Breast epithelium (tissue), 4 donors: ENCODE measurements around the gene GALNT5. TPM values are rescaled to one million over a fixed set of nuclear protein-coding genes. Genes with fewer than 3 reads are reported as not detected.

ENCODE experiments used
- DNase-seq, 2 donors: peaks; one replicate each; pipeline ENCODE4 v3.0.0-alpha.2; 2019; ENCODE audit warnings: low spot score in 2 of 2
- H3K27ac ChIP-seq, 2 donors: fragments of 200-600 bp; sonication (generic) in 1 of 2; one replicate each; pipeline ENCODE4 v1.5.1; 2016 to 2019; ENCODE audit warnings: mild to moderate bottlenecking in 1 of 2
- H3K27me3 ChIP-seq, 2 donors: fragments of 200-600 bp; sonication (generic) in 1 of 2; one replicate each; pipeline versions ENCODE4 v1.5.1 to v1.6.0; 2017 to 2019; ENCODE audit warnings: control low read depth in 1 of 2, mild to moderate bottlenecking in 1 of 2
- H3K36me3 ChIP-seq: fragments of 200-600 bp; one replicate; pipeline ENCODE4 v1.5.1; 2019
- H3K4me1 ChIP-seq, 2 donors: fragments of 200-600 bp; sonication (generic); one replicate each; pipeline ENCODE4 v1.5.1; 2016 to 2019; ENCODE audit warnings: control low read depth in 1 of 2
- H3K4me3 ChIP-seq, 3 donors: fragments of 200-600 bp; sonication (generic); 1 replicate in 2 of 3; 2 replicates in 1 of 3; pipeline ENCODE4 v1.5.1; 2016 to 2019; ENCODE audit warnings: mild to moderate bottlenecking in 3 of 3, moderate library complexity in 2 of 3
- H3K9me3 ChIP-seq, 2 donors: fragments of 200-600 bp; sonication (generic) in 1 of 2; one replicate each; pipeline ENCODE4 v1.5.1; 2016 to 2019; ENCODE audit warnings: control low read depth in 1 of 2
- POLR2A ChIP-seq: fragments of 450-650 bp; IDR thresholded peaks from one replicate; pipeline ENCODE4 v1.6.1; 2016; ENCODE audit warnings: antibody characterized with exemption, mild to moderate bottlenecking, moderate library complexity
- POLR2AphosphoS5 ChIP-seq, 3 donors: sonication (generic); formaldehyde crosslinking; IDR thresholded peaks; one replicate each; pipeline ENCODE4 v1.6.1; 2017; ENCODE audit warnings: antibody characterized with exemption in 3 of 3
- intact Hi-C: fragments of 100-400 bp; cut with DNase I; formaldehyde crosslinking; loops from one replicate; pipeline ENCODE4 v1.15.1; 2023; ENCODE audit warnings: low total_unique reads
- total RNA-seq, 3 donors: library from RNA; depleted of rRNA; stranded (reverse); fragments of >200 nt; gene quantifications; one replicate each; pipeline ENCODE4 v1.1.0, GENCODE V29; 2016
- TF ChIP-seq, protein P1 (sequence below), 3 donors: fragments of 450-650 bp; IDR thresholded peaks; one replicate each; pipeline ENCODE4 v1.5.1; 2016 to 2017; ENCODE audit warnings: antibody characterized with exemption in 3 of 3, mild to moderate bottlenecking in 3 of 3, moderate library complexity in 3 of 3

Gene GALNT5
- total RNA-seq, 3 donors from 2014 or later = 0.16 to 2.0 (median 1.6) TPM

DNA sequence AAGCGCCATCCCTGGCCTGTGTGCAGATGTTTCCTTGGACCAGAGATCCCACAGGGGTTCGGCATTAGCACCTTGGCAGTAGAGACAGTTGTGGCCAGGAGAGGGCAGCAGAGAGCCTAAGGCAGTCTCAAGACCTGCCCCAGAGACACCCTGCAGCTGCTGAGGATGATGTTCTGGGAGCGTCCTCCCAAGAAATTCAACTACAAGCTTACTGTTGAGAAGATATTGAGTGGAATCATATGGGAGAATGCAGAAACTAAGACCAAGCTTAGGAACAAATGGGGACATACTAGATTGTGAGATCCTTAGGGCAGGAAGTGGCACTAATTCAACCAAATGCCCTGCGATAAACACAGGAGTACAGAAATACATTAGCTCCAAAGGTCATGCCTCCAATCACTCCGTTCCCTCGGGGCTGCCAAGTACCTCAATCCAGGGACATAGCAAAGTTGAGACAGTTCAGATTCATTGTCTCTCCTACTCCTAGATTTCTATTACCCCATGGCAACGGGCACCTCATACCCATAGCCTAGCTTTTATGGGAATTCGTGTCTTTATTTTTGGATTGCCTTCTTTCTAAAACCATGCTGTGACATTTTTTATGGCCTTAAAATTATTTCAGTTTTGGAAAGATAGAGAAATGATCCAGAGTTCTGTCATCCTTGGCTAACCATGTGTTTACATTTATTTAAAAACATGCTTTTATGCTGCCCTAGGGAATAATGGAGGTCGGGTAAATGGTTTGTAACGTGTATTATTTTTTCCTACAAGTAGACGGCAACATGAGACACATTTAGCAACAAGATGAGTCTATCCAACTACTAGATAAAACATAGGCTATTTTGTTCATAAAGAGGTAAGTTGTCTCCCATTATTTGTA is 70.4 kb downstream of the GALNT5 start:
- intact Hi-C loops = no loop called here
- TF ChIP-seq, protein P1, sequence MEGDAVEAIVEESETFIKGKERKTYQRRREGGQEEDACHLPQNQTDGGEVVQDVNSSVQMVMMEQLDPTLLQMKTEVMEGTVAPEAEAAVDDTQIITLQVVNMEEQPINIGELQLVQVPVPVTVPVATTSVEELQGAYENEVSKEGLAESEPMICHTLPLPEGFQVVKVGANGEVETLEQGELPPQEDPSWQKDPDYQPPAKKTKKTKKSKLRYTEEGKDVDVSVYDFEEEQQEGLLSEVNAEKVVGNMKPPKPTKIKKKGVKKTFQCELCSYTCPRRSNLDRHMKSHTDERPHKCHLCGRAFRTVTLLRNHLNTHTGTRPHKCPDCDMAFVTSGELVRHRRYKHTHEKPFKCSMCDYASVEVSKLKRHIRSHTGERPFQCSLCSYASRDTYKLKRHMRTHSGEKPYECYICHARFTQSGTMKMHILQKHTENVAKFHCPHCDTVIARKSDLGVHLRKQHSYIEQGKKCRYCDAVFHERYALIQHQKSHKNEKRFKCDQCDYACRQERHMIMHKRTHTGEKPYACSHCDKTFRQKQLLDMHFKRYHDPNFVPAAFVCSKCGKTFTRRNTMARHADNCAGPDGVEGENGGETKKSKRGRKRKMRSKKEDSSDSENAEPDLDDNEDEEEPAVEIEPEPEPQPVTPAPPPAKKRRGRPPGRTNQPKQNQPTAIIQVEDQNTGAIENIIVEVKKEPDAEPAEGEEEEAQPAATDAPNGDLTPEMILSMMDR (IDR thresholded peaks at IDR 0.05) = peak; percentile 21 to 69 (median 56)
- TF ChIP-seq POLR2AphosphoS5 (IDR thresholded peaks at IDR 0.05) (no peak), POLR2A (no peak)

DNA sequence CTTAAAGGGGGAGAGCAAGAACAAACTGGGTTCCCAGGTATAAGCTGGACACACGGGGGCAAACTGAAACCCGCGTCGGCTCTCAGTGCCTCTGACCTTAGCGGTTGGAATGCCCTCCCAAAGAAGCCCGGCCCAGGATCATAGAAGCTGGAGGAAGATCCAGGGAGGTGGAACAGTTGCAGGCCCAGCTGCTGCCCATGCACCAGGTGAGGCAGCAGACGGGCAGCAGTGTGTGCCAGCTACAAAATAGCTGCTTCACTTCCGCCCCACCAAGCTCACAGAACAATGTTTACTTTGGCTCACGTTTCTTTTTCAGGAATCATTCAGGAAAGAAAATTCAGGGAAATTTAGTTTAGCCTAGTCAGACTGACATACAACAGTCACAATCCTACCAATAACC is 72.0 kb downstream of the GALNT5 start:
- Histone ChIP-seq H3K36me3 (no peaks in the 10 kb centered on the region), H3K4me1 (no peaks in the 10 kb centered on the region), H3K9me3 (no peaks in the 10 kb centered on the region), H3K27ac (no peak overlapping the region), H3K4me3 (no peak overlapping the region), H3K27me3 (no peaks in the 10 kb centered on the region)
- DNase-seq = no peak
- no peak for TF ChIP-seq POLR2AphosphoS5 (IDR thresholded peaks at IDR 0.05)
- TF ChIP-seq, protein P1 (IDR thresholded peaks at IDR 0.05) = no peak
- TF ChIP-seq POLR2A = no peak
- intact Hi-C loops = no loop called here

More for the DNA sequence above, 70.4 kb downstream of the GALNT5 start:
- Histone ChIP-seq H3K36me3 (no peaks in the 10 kb centered on the region), H3K27me3 (no peaks in the 10 kb centered on the region), H3K9me3 (no peaks in the 10 kb centered on the region), H3K27ac (no peak overlapping the region), H3K4me1 (no peaks in the 10 kb centered on the region), H3K4me3 (no peak overlapping the region)
- peak; percentile 45 to 73 for DNase-seq

GRCh38 chr2:157333304-157334047 is 76.0 kb downstream of the GALNT5 start:
- Histone ChIP-seq H3K9me3 (no peaks in the 10 kb centered on the region), H3K4me3 (no peak overlapping the region), H3K27me3 (no peaks in the 10 kb centered on the region), H3K27ac (no peak overlapping the region), H3K36me3 (no peaks in the 10 kb centered on the region), H3K4me1 (no peaks in the 10 kb centered on the region)
- TF ChIP-seq POLR2A (no peak), POLR2AphosphoS5 (IDR thresholded peaks at IDR 0.05) (no peak)
- TF ChIP-seq, protein P1 (IDR thresholded peaks at IDR 0.05) = no peak
- intact Hi-C loops = no loop called here
- no peak for DNase-seq

DNA sequence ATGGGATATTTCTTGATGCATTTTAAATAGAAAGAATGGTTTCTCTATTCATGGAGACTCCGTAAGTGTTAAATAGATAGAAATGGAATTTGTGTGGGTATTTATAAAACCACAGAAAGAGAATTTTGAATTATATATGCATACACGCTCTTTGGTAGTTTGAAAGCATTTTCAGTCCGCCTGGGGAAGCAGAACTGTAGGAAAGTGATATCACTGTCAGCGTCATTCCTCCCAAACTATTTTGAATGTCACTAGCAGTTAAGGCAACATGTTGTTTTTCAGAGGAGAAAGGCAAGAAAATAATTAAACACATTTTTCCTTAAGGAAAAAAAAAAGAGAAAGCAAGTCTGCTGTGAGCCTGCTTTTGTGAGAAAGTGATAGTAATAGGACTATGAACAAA is 76.8 kb downstream of the GALNT5 start:
- TF ChIP-seq POLR2A (no peak), POLR2AphosphoS5 (IDR thresholded peaks at IDR 0.05) (no peak)
- TF ChIP-seq, protein P1 (IDR thresholded peaks at IDR 0.05) = no peak
- no peak overlapping the region for H3K27ac ChIP-seq

DNA sequence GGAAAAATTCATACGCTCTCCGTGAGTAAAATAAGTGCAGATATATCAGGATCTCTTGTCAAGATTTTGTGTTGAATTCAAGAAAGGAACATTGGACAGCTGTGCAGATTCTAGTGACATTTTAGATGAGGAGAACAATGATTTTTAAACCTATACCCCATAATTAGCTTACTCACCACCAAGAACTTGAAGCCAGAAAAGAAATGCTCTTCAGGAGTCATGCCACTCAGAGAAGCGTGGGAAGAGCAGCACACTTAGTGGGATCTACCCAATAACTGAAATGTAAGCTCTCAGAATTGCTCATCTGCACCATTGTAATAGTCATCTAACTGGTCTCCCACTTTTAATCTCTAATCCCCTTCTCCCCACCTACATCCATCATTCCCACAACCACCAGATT is 77.3 kb downstream of the GALNT5 start:
- no peak overlapping the region for H3K4me3 ChIP-seq
- H3K36me3 ChIP-seq = no peaks in the 10 kb centered on the region
- intact Hi-C loops = no loop called here
- H3K27ac ChIP-seq = no peak overlapping the region
- H3K4me1 ChIP-seq = no peaks in the 10 kb centered on the region
- TF ChIP-seq POLR2AphosphoS5 (IDR thresholded peaks at IDR 0.05) = no peak
- no peak for TF ChIP-seq POLR2A
- TF ChIP-seq, protein P1 (IDR thresholded peaks at IDR 0.05) = no peak
- DNase-seq = no peak
- H3K27me3 ChIP-seq = no peaks in the 10 kb centered on the region
- H3K9me3 ChIP-seq = no peaks in the 10 kb centered on the region

More for the DNA sequence above, 76.8 kb downstream of the GALNT5 start:
- no peaks in the 10 kb centered on the region for H3K9me3 ChIP-seq
- H3K4me3 ChIP-seq = no peak overlapping the region
- intact Hi-C loops = no loop called here
- DNase-seq = no peak
- H3K36me3 ChIP-seq = no peaks in the 10 kb centered on the region
- no peaks in the 10 kb centered on the region for H3K4me1 ChIP-seq
- H3K27me3 ChIP-seq = no peaks in the 10 kb centered on the region
